Hepatocyte (in vitro differentiated cells): ENCODE measurements around the gene TAS2R10.

Source experiments
- EZH2 ChIP-seq: fragments of 200-600 bp; sonication (generic); IDR thresholded peaks from 2 replicates; pipeline ENCODE4 v1.6.1; 2016; ENCODE audit warnings: antibody characterized with exemption, mild to moderate bottlenecking, borderline replicate concordance
- TF ChIP-seq, protein P1 (sequence below): fragments of 200-600 bp; sonication (generic); IDR thresholded peaks from 2 replicates; pipeline ENCODE4 v1.5.1; 2016; ENCODE audit warnings: antibody characterized with exemption, mild to moderate bottlenecking; ENCODE audit not compliant: poor library complexity

DNA sequence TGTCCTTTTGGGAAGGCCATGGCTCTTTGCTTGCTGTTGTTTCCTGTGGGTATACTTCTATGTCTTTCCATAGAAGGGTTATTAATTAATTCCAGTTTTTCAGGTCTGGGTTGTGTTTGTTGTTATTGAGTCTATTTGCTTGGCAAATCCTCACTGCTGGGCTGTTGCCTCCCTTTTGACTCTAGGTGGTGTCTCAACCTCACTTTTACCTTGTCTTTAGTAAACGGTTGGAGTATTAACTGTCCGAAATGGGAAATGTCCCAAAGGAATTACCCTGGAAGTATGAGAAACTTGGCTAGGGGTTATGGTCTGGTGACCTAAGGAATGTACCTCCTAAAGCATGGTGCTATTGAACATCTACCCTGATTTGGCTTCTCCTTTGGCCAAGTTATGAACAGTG is 41.2 kb upstream of the TAS2R10 start:
- TF ChIP-seq, protein P1, sequence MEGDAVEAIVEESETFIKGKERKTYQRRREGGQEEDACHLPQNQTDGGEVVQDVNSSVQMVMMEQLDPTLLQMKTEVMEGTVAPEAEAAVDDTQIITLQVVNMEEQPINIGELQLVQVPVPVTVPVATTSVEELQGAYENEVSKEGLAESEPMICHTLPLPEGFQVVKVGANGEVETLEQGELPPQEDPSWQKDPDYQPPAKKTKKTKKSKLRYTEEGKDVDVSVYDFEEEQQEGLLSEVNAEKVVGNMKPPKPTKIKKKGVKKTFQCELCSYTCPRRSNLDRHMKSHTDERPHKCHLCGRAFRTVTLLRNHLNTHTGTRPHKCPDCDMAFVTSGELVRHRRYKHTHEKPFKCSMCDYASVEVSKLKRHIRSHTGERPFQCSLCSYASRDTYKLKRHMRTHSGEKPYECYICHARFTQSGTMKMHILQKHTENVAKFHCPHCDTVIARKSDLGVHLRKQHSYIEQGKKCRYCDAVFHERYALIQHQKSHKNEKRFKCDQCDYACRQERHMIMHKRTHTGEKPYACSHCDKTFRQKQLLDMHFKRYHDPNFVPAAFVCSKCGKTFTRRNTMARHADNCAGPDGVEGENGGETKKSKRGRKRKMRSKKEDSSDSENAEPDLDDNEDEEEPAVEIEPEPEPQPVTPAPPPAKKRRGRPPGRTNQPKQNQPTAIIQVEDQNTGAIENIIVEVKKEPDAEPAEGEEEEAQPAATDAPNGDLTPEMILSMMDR: peak; percentile 37
- TF ChIP-seq EZH2: no peak
